ENCODE data around the gene ZNF282.

Gene ZNF282

GRCh38 chr7:149156898-149157297 is 38.4 kb upstream of the ZNF282 start:
- no peak for DNase-seq (ENCODE audit: low read depth)
- H3K4me3 ChIP-seq (replicated peaks; ENCODE audit: low read depth, low read length) = no peak overlapping the region
- no peak for TF ChIP-seq CTCF (IDR thresholded peaks at IDR 0.05; ENCODE audit: low read length, missing control alignments)

- peak; percentile 14 for DNase-seq (ENCODE audit: low read depth)
- H3K4me3 ChIP-seq (replicated peaks; ENCODE audit: low read depth, low read length) = no peak overlapping the region
- no peak for TF ChIP-seq CTCF (IDR thresholded peaks at IDR 0.05; ENCODE audit: low read length, missing control alignments)
Measured at GRCh38 chr7:149161241-149161848, 34.0 kb upstream of the ZNF282 start.

- no peak overlapping the region for H3K4me3 ChIP-seq (replicated peaks; ENCODE audit: low read depth, low read length)
- no peak for TF ChIP-seq CTCF (IDR thresholded peaks at IDR 0.05; ENCODE audit: low read length, missing control alignments)
- no peak for DNase-seq (ENCODE audit: low read depth)
Measured at GRCh38 chr7:149166142-149166541, 29.2 kb upstream of the ZNF282 start.

GRCh38 chr7:149166630-149167352 is 28.6 kb upstream of the ZNF282 start:
- no peak overlapping the region for H3K4me3 ChIP-seq (replicated peaks; ENCODE audit: low read depth, low read length)
- TF ChIP-seq CTCF (IDR thresholded peaks at IDR 0.05; ENCODE audit: low read length, missing control alignments) = no peak
- DNase-seq (ENCODE audit: low read depth) = no peak

- H3K4me3 ChIP-seq (replicated peaks; ENCODE audit: low read depth, low read length) = no peak overlapping the region
- no peak for TF ChIP-seq CTCF (IDR thresholded peaks at IDR 0.05; ENCODE audit: low read length, missing control alignments)
- peak; percentile 13 for DNase-seq (ENCODE audit: low read depth)
Measured at GRCh38 chr7:149171892-149172533, 23.3 kb upstream of the ZNF282 start.

GRCh38 chr7:149172534-149172920 is 22.8 kb upstream of the ZNF282 start:
- DNase-seq (ENCODE audit: low read depth) = no peak
- no peak for TF ChIP-seq CTCF (IDR thresholded peaks at IDR 0.05; ENCODE audit: low read length, missing control alignments)
- no peak overlapping the region for H3K4me3 ChIP-seq (replicated peaks; ENCODE audit: low read depth, low read length)
